ENCODE results near the gene PEX12.
"Not testable (repeated sequence)": the region's sequence is repeated elsewhere in the genome, so short reads cannot be mapped to it uniquely, and the experiment has no call there.

Gene PEX12

DNA sequence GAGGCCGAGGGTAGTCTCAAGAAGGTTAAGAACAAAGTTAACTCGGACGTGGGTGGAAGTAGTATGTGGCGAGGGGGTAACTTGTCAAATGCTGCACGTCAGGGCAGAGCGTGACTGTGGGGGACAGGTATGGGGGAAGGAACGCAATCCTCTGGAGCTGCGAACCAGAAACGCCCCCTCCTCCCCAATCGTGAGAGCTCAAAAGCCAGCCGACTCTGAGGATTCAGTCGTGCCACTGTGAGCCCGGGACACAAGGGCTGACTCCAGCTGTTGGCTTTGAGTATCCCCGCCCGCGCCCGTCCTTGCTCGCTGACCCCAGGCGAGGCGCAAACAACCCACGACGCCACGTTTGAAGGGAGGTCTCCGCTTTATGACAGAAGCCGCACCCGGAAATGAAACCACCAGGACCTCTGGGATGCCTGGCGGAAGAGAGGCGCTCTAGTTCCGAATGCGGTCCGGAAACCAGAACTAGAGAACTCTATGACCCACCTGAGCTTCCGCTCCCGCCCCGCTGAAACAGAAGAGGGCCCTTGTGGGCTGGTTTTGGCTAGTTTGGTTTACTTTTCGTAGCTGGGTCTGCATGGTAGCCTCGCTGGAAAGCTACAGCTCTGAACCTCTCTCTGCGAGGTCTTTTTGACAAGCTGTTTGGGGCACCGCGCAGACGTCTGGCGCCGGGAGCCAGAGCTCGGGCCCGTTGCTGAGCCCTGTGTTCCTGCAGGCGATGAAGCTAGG, at the start of gene PEX12:
TSS of gene PEX12 (minus strand) at position 375 of the 732 bp plus-strand sequence. CDS start 550 bp downstream, outside the sequence.
- DNase-seq = peak; percentile 79

DNA sequence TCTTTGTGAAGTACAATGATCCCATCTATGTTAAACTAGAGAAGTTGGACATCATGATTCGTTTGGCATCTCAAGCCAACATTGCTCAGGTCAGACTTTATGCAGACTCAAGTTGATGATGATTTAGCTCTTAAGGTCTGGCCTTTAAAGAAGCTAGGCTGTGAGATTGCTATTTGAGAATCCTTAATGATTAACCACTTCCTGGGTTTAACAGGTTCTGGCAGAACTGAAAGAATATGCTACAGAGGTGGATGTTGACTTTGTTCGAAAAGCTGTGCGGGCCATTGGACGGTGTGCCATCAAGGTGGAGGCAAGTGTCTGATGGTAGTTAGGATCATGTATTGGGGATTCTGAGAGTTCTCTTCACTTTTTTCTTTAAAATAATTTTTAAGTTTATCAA, 49.0 kb upstream of the PEX12 start:
- no peak for DNase-seq

DNA sequence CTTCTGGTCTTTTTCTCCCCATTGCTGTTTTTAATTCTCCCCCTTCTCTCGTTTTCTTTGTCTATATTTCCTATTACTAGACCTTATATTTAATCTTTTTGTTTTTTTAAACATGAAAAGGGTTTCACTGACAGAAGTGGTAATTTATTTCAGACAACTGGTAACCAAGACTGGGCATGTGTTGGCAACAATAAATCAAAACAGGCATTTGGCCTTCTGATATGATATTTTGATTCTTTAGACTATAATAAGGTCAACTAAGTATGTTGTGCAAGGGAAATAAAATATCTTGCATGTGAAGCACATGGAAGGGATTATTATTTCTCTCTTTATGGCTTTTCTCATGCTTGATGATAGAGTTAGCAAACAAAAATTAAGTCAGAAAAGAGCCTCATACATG, 43.4 kb upstream of the PEX12 start:
- DNase-seq = no peak

DNA sequence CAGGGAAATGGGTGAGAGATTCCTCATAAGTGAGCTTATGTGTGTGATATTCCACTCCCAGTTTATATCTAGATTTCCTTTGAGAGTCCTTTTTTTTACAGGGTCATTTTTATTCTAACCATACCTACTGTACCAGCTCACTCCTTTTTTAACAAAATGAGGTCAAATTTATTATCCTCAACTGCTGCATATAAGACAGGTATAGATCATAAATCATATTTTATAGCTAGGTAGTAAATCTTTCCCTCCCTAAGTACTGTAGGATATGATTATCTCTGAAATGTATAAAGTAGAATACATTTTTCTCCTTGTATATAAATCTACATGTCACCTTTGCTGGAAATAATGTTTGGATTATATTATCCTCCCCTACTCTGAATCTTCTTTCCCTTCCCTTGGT, 40.3 kb upstream of the PEX12 start:
- no peak for DNase-seq

DNA sequence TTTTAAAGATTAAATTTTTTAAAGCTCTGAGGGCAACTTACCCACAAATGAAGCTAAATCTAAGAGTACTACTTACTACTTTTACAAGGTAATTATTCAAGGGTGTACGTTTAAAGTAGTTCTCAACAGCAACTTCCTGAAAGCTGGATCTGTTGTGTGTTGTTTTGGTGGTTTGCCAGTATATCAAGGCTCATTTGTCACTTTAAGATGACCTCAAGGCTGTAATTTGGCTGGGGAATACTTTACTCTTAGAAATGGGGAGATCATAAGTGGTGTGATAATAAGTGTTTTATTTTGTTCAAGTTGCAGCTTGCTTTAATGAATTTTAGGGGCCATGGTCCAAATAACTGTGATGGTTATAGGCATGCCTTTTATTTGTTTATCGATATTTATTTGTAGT, 39.1 kb upstream of the PEX12 start:
- DNase-seq = no peak

DNA sequence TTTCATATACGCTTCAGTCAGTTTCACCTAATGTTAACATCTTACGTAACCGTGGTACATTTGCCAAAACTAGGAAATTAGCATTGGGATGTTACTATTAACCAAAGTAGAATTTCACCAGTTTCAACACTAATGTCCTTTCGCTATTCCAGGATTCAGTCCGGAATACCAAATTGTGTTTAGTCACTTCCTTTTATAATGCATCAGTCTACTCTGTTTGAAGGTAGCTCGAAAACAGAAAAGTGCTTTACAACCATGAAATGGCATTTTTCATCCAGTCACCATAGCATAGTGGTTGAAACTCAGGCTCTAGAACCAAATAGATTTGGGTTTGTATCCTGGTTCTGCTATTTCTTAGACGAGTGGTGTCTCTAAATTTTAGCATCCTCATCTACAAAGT, 38.2 kb upstream of the PEX12 start:
- DNase-seq = no peak

DNA sequence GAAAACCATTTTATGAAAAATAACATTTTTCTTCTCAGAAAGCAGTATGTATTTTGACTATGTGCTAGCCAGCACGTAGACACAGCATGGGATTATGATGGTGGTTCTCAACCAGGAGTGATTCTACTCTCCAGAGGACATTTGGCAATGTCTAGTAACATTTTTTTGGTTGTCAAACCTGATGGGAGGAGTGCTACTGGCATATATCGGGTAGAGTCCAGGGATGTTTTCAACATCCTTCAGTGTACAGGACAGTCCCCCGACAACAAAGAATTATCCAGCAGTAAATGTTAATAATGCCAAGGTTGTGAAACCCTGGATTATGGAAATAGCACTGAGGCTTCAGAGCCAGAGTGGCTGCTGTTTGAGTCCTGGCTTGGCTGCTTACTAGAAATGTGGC, 36.4 kb upstream of the PEX12 start:
- DNase-seq = no peak

DNA sequence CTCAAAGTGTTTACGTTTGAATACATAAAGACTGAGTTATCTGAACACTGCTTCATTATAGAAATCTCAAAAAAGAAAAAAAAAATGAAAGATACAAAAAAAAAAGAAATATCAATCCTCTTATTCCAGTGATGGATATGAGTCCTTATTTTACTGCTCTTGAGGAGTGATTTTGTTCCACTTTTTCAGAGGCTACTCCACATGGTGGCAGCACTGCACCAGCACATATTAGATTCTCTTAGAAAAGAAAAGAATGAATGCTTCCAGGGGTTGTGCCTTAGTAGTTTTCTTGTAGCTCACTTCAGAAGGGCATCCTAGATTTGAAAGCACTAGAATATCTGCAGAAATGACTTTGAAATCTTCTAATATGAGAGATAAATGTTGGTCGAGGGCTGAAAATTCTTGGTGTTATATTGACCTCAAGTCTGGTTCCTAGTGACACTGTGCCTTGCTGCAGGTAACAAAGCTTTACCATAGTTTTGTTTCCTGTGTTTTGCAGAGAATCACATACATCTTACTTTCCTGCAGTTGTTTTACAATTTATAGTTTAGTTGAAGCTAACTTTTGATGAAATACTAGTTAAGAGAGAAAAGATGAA, 34.7 kb upstream of the PEX12 start:
- peak; percentile 1 for DNase-seq

DNA sequence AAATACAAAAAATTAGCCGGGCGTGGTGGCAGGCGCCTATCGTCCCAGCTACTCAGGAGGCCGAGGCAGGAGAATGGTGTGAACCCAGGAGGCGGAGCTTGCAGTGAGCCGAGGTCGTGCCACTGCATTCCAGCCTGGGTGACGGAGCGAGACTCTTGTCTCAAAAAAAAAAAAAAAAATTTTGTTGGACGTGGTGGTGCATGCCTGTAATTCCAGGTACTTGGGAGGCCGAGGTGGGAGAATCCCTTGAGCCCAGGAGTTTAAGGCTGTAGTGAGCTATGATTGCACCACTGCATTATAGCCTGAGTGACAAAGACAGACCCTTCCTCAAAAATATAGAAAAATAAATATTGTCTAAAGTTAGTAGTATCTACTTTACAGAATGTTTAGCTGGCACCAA, 32.4 kb upstream of the PEX12 start:
- DNase-seq = not testable (repeated sequence)

DNA sequence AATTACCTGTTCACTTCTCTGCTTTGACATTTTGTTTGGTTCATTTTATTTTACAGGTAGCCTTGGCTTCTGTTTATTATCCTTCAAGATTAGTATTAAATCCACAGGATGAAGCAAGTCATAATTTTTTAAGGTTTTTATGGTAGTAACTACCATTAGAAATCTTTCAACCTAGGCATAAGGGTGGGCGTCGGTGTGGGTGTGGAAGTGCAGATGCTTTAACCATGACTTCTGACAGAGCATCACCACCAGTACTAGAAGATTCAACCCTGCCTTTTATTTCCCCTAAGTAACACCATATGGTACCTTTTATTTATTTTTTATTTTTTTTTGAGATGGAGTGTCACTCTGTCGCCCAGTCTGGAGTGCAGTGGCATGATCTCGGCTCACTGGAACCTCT, 31.5 kb upstream of the PEX12 start:
- DNase-seq = no peak

DNA sequence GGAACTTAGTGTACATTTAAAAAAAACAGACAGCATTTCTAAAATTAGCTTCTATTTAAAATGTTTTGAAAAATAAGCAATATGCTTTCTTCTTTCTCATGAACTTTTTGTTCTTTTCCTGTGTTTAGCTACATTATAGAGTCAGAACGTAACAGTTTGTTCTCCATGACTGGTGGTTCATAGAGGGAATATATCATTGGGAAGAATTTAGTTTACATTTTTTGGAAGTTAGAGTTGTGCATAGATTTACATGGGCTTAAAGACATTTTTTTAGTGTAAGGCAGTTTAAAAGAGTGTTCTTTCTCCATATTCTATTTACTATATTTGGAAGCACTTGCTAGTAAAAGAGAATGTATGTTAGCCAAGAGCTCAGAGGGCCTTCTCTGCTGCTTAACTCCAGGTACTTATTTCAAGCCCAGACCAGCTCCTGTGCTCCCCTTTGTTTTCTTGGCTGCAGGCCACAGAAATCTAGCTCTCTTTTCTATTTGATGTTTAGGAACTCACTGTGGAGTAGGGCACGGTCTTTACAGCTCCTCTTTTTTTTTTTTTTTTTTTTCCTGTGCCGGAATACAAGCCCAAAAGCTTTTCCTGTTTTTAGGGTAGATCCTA, 29.0 kb upstream of the PEX12 start:
- DNase-seq = no peak

DNA sequence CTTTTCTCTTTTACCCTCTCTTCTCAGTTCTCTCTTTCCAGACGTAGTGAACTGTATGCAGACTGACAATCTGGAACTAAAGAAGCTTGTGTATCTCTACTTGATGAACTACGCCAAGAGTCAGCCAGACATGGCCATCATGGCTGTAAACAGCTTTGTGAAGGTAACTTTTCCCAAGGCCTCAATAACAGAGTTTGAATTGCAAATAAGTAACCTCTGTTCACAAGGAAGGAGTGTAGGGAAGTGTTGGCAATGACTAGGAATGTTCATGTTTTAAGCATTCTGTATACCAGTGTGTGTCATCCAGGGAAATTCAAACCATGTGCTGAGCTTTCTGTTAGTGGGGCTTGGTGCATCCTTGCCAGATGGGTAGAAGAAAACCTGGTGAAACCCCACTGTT, 27.3 kb upstream of the PEX12 start:
- no peak for DNase-seq

DNA sequence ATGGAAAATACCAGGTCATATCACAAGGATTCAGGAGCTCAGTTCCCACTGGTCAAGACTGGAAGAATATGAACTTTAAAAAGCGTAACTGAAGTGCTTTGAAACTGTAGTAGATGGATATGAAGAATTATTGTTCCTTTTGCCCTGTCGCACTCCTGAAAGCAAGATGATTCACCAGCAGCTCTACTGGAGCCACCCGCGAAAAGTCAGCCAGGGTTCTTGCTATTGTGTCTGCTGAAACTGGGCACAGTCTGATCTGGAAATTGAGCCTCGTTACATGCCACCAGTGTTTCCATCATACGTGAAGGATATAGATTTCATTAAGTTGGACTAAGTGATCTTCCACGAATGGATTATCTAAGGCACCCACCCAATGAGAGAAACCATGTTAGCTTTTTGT, 25.3 kb upstream of the PEX12 start:
- DNase-seq = no peak

DNA sequence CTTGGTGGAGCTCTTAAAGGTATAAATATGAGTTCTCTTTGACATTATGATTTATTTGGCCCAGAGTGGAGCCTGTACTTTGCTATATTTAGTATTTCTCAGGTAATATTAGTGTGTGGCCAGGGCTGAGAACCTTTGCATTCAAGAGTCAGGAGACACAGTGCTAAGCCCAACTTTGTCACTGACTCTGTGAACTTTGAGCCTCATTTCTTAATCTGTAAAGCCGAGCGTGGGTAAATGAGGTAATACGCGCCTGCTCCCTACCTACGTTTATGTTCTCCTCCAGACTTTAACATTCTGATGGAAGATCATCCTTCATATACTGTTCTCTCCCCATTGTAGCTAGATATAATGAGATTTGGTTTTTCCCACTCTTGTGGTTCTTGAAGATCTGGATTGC, 19.2 kb upstream of the PEX12 start:
- DNase-seq = no peak

DNA sequence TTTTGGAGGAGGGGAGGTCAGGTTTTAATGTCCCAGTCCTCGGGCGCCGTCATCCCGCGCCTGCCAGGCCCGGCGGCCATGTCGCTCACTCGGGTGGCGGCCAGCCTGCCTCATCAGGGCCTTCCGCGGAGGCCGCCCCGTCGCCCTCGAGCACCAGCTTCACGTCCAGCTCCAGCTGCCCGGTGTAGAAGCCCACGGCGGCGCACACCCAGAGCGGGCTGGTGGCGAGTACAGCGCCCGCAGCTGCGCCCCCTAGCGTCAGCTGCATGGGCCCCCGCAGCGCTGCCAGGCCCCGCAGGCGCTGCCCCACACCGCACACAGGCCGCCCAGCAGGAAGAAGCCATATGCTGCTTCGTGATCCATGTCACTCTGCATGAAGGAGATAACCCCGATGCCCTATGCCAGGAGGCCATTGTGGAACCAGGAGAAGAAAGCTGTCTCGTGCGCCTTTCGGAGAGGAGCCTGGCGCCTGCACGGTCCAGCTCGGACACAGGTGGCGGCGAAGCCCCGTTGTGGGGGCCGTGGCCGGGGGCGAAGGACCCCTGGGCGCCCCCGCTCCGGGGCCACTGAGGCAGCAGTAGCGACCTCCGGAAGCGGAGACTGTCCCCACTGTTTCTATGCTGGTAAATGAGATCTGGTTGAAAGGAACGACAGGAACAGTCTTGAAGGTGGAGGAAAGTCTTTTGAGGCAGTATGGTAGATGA, 18.3 kb upstream of the PEX12 start:
- DNase-seq = no peak

DNA sequence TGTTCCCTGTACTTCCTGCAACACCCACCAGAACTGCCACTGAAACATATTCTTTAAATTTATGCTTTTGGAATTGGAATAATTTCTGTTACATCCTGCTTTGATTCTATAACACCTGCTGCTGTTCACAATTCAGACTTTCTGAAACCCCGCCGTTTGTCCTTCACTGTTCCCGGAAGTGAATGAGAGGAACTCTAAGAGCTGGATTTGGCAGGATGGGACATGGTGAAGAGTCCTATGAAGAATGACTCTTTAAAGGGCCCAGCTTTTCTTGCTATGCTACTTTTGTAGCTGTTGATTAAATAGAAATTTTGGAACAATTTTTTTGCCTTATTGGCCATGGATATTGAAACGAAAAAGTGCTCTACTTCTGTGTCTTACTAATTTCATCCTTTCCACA, 17.7 kb upstream of the PEX12 start:
- no peak for DNase-seq

DNA sequence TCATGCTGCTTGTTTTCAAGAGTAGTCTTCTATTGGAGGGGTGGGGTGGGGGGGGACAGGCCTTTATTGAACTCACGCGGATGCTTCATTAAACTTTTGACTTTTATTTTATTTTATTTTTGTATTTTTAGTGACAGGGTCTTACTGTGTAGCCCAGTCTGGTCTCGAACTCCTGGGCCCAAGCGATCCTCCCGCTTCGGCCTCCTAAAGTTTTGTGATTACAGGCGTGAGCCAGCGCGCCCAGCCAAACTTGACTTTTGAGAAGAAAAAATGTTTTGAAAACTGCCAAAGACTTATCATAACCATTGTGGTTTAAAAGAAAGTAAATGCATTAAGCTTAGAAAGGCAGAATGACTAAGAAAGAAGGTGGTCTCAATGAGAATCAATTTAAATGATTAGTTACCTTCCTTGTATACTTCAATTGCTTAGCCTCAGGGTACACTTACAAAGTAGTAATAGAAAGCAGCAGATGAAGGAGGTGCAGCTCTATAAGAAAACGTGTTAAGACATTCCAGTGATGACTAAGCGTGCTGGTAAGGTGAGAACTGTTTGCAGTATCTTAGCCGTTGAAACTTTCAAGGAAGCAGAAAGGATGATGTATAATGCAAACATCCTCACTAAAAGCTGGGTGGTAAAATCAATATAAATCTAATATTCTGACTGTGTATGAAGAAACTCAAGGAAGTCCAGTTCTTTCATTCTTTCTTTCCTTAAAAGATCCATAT, 10.0 kb upstream of the PEX12 start:
- no peak for DNase-seq

DNA sequence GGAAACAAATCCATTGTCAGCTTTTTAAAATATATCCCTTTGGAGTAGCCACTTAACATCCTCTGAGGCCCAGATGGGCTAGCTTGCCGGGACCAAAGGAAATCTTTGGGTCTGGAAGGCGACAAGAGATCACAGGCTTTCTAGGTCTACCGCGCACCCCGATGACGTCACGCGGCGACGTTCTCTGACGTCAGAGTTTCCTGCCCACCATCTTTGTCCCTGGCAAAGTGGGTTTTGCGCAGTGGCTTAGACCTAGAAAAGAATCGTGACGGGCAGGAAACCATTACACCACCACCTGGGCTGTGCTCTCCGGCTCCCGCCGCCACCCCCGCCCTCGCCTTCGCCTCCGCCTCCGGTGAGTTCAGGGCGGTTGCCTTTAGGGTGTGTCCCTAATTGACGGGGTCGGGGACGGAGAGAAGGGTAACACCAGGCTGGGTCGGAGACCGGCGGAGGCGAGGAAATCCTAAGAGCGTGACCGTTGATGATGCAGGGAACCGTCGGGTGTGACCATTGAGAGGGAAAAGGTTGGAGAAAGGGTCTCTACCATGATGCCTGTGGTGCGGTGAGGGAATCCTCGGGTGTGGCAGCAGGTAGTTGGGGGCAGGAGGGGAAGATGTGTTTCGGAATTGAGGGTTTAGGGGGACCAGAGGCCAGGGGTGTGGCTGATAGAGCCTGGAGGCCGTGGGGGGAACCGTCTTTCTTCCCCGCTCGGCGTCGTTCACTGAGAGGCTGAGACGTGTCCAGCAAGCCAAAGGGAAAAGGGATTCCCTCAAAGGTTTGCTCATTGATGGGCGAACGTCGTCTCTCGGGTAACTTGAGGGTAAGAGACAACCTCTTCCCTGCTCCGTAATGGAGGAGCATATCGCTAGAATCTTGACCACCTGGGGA, 8.9 kb upstream of the PEX12 start, which contains the start of gene AP2B1:
TSS of gene AP2B1 (plus strand) at position 249 of the 888 bp plus-strand sequence. CDS start 6,709 bp downstream, outside the sequence.
- peak; percentile 57 for DNase-seq

DNA sequence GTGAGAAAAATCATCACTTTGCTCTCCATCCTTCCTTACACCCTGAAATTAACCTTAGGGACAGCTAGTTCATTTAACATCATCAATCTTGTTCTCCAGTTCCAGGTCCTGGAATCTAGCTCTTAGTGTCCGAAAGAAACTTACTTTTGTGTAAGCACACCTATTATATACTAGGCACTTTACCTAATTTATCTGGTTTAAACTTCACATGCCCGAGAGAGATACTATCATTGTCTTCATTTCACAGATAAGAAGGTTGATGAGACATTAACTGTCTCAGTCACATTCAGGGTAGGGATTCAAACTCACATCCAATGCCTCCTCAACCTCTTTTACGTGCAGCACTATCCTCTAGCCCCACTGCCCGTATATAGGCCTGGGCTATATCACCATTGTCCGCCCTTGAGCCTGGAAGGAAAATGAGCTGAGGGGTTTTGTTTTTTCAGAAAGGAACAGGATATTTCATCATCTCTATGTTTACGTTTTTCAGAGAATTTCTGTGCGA, 8.2 kb upstream of the PEX12 start:
- DNase-seq = no peak

DNA sequence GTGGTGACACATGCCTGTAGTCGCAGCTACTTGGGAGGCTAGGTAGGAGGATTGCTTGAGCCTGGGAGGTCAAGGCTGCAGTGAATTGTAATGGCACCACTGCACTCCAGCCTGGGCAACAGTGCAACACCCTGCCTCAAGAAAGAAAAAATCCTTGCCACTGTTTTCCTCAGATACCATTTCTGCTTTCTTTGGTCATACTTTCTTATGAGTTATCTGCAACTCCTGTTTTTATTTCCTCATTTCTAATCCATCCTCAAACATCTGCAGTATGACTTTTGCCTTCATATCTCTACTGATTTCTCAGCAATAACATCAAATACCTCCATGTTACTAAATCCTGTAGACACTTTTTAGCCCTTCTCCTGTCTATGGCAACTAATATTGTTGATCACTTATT, 5.7 kb upstream of the PEX12 start:
- DNase-seq = no peak

DNA sequence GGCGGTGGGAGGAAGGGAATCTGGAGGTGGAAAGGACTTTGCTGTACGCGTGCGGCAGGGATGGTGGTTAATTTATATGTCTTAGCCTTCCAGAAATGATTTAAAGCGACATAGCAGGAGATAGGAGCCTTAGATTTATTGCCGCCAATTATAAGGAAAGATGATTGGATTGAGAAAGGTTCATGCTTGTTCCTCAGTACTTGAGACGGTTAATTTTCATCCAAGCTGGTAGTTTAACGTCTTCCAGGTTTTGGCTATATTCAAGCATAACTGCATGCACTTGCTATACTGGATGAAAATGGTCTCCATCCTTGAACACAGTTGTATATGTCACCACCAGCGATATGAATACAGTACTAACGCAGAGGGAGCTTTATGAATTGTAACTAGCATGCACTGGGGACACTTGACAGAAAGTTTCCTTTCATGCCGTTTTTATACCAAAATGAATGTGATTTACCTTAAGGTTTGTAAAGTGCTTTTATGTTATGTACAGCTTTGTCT, 610 bp upstream of the PEX12 start:
- no peak for DNase-seq

DNA sequence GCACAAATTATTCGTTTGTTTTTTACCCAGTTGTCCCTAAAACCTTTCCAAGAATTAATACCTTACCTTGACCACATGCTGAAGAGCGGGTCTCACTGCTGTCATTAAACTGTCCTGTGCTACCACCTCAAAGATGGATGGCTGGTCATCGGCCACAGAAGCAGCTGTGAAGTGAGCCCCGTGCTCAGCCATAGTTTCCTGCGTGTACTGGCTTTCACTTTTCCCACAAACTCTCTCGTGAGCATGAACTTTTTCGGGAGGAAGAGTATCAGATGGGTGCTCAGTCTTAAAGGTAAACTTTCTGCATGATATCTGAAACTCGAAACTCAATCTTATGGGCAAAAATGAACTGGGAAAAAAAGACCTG, 558 bp downstream of the PEX12 start:
- DNase-seq = no peak

Measured in NCI-H2029 treated with DMSO at 0.1 percent for 48 hours (cell line).